Stomach smooth muscle (tissue), 2 donors: ENCODE results near the gene IGFN1.
A peak's percentile ranks its signal among the peaks of the same experiment; 100 is the strongest.
"Not testable (repeated sequence)": the region's sequence is repeated elsewhere in the genome, so short reads cannot be mapped to it uniquely, and the experiment has no call there.

Source experiments
- H3K27ac ChIP-seq: one replicate; pipeline ENCODE4 v1.7.0; 2013; ENCODE audit warnings: mild to moderate bottlenecking, low read length, inconsistent platforms
- H3K27me3 ChIP-seq, 2 donors: one replicate each; pipeline ENCODE4 v1.7.0; 2013; ENCODE audit warnings: low read length in 2 of 2; ENCODE audit not compliant: insufficient read depth in 2 of 2, control insufficient read depth in 1 of 2
- H3K36me3 ChIP-seq, 2 donors: one replicate each; pipeline ENCODE4 v1.7.0; 2013; ENCODE audit warnings: low read length in 2 of 2; ENCODE audit not compliant: control insufficient read depth in 2 of 2, insufficient read depth in 2 of 2
- H3K4me1 ChIP-seq: one replicate; pipeline ENCODE4 v1.7.0; 2013; ENCODE audit warnings: low read length; ENCODE audit not compliant: control insufficient read depth, insufficient read depth
- H3K4me3 ChIP-seq, 2 donors: one replicate each; pipeline ENCODE4 v1.7.0; 2013; ENCODE audit warnings: low read length in 2 of 2
- H3K9ac ChIP-seq, 2 donors: one replicate each; pipeline ENCODE4 v1.7.0; 2013; ENCODE audit warnings: low read length in 2 of 2, mild to moderate bottlenecking in 1 of 2
- H3K9me3 ChIP-seq, 2 donors: one replicate each; pipeline ENCODE4 v1.7.0; 2013; ENCODE audit warnings: low read length in 2 of 2; ENCODE audit not compliant: control insufficient read depth in 2 of 2
- donor health status: healthy.
- donor health status: Pancreatic carcinoma.

IGFN1 gene

GRCh38 chr1:201146626-201147390, 43.8 kb upstream of the IGFN1 start:
- Histone ChIP-seq H3K4me1 (peaks cover 7% of the 10 kb centered on the region), H3K9me3 (no peaks in the 10 kb centered on the region), H3K27ac (no peak overlapping the region), H3K9ac (no peak overlapping the region), H3K36me3 (peaks cover 75 to 83% of the 10 kb centered on the region in 2 donors), H3K4me3 (no peak overlapping the region), H3K27me3 (no peaks in the 10 kb centered on the region)

GRCh38 chr1:201147396-201148015, 43.1 kb upstream of the IGFN1 start:
- no peak overlapping the region for H3K27ac ChIP-seq

GRCh38 chr1:201149400-201149799, 41.2 kb upstream of the IGFN1 start:
- no peak overlapping the region for H3K4me3 ChIP-seq
- no peaks in the 10 kb centered on the region for H3K9me3 ChIP-seq
- no peak overlapping the region for H3K9ac ChIP-seq
- H3K27ac ChIP-seq, result no peak overlapping the region
- no peaks in the 10 kb centered on the region for H3K27me3 ChIP-seq
- H3K4me1 ChIP-seq, result peaks cover 11% of the 10 kb centered on the region
- peaks cover 51 to 61% of the 10 kb centered on the region in 2 donors for H3K36me3 ChIP-seq

More at GRCh38 chr1:201147396-201148015, 43.1 kb upstream of the IGFN1 start:
- Histone ChIP-seq H3K4me1 (peaks cover 4% of the 10 kb centered on the region), H3K9ac (no peak overlapping the region), H3K27me3 (no peaks in the 10 kb centered on the region), H3K4me3 (no peak overlapping the region), H3K36me3 (peaks cover 69 to 79% of the 10 kb centered on the region in 2 donors), H3K9me3 (no peaks in the 10 kb centered on the region)

GRCh38 chr1:201153474-201154388, 36.9 kb upstream of the IGFN1 start:
- Histone ChIP-seq H3K27me3 (peaks cover 0 to 2% of the 10 kb centered on the region in 2 donors), H3K4me1 (peaks cover 11% of the 10 kb centered on the region), H3K9me3 (no peaks in the 10 kb centered on the region), H3K9ac (peak overlapping the region; percentile 67 to 80), H3K27ac (no peak overlapping the region), H3K4me3 (peak overlapping the region; percentile 87 to 93), H3K36me3 (peaks cover 20 to 21% of the 10 kb centered on the region in 2 donors)

- Histone ChIP-seq H3K9me3 (no peaks in the 10 kb centered on the region), H3K4me1 (peaks cover 11% of the 10 kb centered on the region), H3K4me3 (peak within 1 kb of the TSS; percentile 87 to 93), H3K27ac (peak within 1 kb of the TSS; percentile 31), H3K27me3 (peaks cover 0 to 2% of the 10 kb centered on the region in 2 donors), H3K36me3 (peaks cover 14% of the 10 kb centered on the region in 2 donors), H3K9ac (peak within 1 kb of the TSS; percentile 67 to 80)
These were observed 36.0 kb upstream of the IGFN1 start, which contains the start of gene TMEM9 for GRCh38 chr1:201154389-201155165. TSS of gene TMEM9 (minus strand) at chr1:201154474. CDS start at chr1:201153923, 551 bp downstream.

GRCh38 chr1:201155354-201155753, 35.3 kb upstream of the IGFN1 start:
- peaks cover 11% of the 10 kb centered on the region for H3K4me1 ChIP-seq
- peaks cover 0 to 2% of the 10 kb centered on the region in 2 donors for H3K27me3 ChIP-seq
- H3K36me3 ChIP-seq, result peaks cover 6 to 9% of the 10 kb centered on the region in 2 donors
- H3K27ac ChIP-seq, result no peak overlapping the region
- no peak overlapping the region for H3K9ac ChIP-seq
- no peak overlapping the region for H3K4me3 ChIP-seq
- no peaks in the 10 kb centered on the region for H3K9me3 ChIP-seq

GRCh38 chr1:201156346-201156745, 34.3 kb upstream of the IGFN1 start:
- Histone ChIP-seq H3K27ac (no peak overlapping the region), H3K9me3 (no peaks in the 10 kb centered on the region), H3K9ac (no peak overlapping the region), H3K4me1 (peaks cover 11% of the 10 kb centered on the region), H3K4me3 (no peak overlapping the region), H3K36me3 (peaks cover 0 to 6% of the 10 kb centered on the region in 2 donors), H3K27me3 (peaks cover 0 to 2% of the 10 kb centered on the region in 2 donors)

GRCh38 chr1:201156819-201157218, 33.8 kb upstream of the IGFN1 start:
- H3K4me1 ChIP-seq, result peaks cover 11% of the 10 kb centered on the region
- peaks cover 0 to 2% of the 10 kb centered on the region in 2 donors for H3K27me3 ChIP-seq
- no peak overlapping the region for H3K27ac ChIP-seq
- no peak overlapping the region for H3K9ac ChIP-seq
- no peaks in the 10 kb centered on the region for H3K9me3 ChIP-seq
- peaks cover 0 to 2% of the 10 kb centered on the region in 2 donors for H3K36me3 ChIP-seq
- H3K4me3 ChIP-seq, result no peak overlapping the region

- Histone ChIP-seq H3K4me1 (peaks cover 10% of the 10 kb centered on the region), H3K4me3 (no peak overlapping the region), H3K27ac (no peak overlapping the region), H3K27me3 (peaks cover 0 to 2% of the 10 kb centered on the region in 2 donors), H3K9me3 (no peaks in the 10 kb centered on the region), H3K36me3 (no peaks in the 10 kb centered on the region), H3K9ac (no peak overlapping the region)
These were observed 32.7 kb upstream of the IGFN1 start for GRCh38 chr1:201157949-201158348.

- not testable (repeated sequence) for H3K27me3 ChIP-seq, H3K36me3 ChIP-seq, H3K4me3 ChIP-seq, H3K4me1 ChIP-seq, H3K27ac ChIP-seq, H3K9me3 ChIP-seq, H3K9ac ChIP-seq
These were observed 27.6 kb upstream of the IGFN1 start for GRCh38 chr1:201163036-201163435.
